Measurements from ENCODE around the gene TBX21.
"Not testable (repeated sequence)": the region's sequence is repeated elsewhere in the genome, so short reads cannot be mapped to it uniquely, and the experiment has no call there.

The TBX21 gene

GRCh38 chr17:47762728-47763127, 29.7 kb downstream of the TBX21 start:
- in situ Hi-C loops (cut with MboI; ENCODE audit: low sequenced_read_pairs) = no loop called here

GRCh38 chr17:47763913-47764582, 31.0 kb downstream of the TBX21 start:
- in situ Hi-C loops (cut with MboI; ENCODE audit: low sequenced_read_pairs) = no loop called here

- in situ Hi-C loops (cut with MboI; ENCODE audit: low sequenced_read_pairs) = not testable (repeated sequence)
Observed at GRCh38 chr17:47773649-47774048, 40.6 kb downstream of the TBX21 start.

GRCh38 chr17:47774331-47774730, 41.3 kb downstream of the TBX21 start:
- in situ Hi-C loops (cut with MboI; ENCODE audit: low sequenced_read_pairs) = no loop called here

GRCh38 chr17:47774987-47775580, 42.0 kb downstream of the TBX21 start:
- in situ Hi-C loops (cut with MboI; ENCODE audit: low sequenced_read_pairs) = loop anchor here (25.0 kb wide), 1 partner anchor 813 kb away; no protein-coding TSS in a partner anchor

GRCh38 chr17:47776330-47777197, 43.5 kb downstream of the TBX21 start:
- in situ Hi-C loops (cut with MboI; ENCODE audit: low sequenced_read_pairs) = loop anchor here (25.0 kb wide), 1 partner anchor 814 kb away; no protein-coding TSS in a partner anchor

GRCh38 chr17:47778184-47778635, 45.2 kb downstream of the TBX21 start:
- in situ Hi-C loops (cut with MboI; ENCODE audit: low sequenced_read_pairs) = loop anchor here (25.0 kb wide), 1 partner anchor 816 kb away; no protein-coding TSS in a partner anchor

GRCh38 chr17:47781397-47781796, 48.4 kb downstream of the TBX21 start:
- in situ Hi-C loops (cut with MboI; ENCODE audit: low sequenced_read_pairs) = loop anchor here (25.0 kb wide), 1 partner anchor 819 kb away; no protein-coding TSS in a partner anchor

- in situ Hi-C loops (cut with MboI; ENCODE audit: low sequenced_read_pairs) = loop anchor here (25.0 kb wide), 1 partner anchor 823 kb away; no protein-coding TSS in a partner anchor
Observed at GRCh38 chr17:47785538-47786123, 52.6 kb downstream of the TBX21 start.

- in situ Hi-C loops (cut with MboI; ENCODE audit: low sequenced_read_pairs) = loop anchor here (25.0 kb wide), 1 partner anchor 828 kb away; no protein-coding TSS in a partner anchor
Observed at GRCh38 chr17:47789611-47790561, 56.9 kb downstream of the TBX21 start.

GRCh38 chr17:47791025-47791424, 58.0 kb downstream of the TBX21 start:
- in situ Hi-C loops (cut with MboI; ENCODE audit: low sequenced_read_pairs) = loop anchor here (25.0 kb wide), 1 partner anchor 829 kb away; no protein-coding TSS in a partner anchor

- in situ Hi-C loops (cut with MboI; ENCODE audit: low sequenced_read_pairs) = loop anchor here (25.0 kb wide), 1 partner anchor 830 kb away; no protein-coding TSS in a partner anchor
Observed at GRCh38 chr17:47792457-47792856, 59.4 kb downstream of the TBX21 start.

- in situ Hi-C loops (cut with MboI; ENCODE audit: low sequenced_read_pairs) = loop anchor here (25.0 kb wide), 1 partner anchor 831 kb away; no protein-coding TSS in a partner anchor
Observed at GRCh38 chr17:47792979-47793378, 59.9 kb downstream of the TBX21 start.

All from HL-60/S4 (cell line).